ENCODE measurements around the gene MMP7.

Gene MMP7, protein sequence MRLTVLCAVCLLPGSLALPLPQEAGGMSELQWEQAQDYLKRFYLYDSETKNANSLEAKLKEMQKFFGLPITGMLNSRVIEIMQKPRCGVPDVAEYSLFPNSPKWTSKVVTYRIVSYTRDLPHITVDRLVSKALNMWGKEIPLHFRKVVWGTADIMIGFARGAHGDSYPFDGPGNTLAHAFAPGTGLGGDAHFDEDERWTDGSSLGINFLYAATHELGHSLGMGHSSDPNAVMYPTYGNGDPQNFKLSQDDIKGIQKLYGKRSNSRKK

DNA sequence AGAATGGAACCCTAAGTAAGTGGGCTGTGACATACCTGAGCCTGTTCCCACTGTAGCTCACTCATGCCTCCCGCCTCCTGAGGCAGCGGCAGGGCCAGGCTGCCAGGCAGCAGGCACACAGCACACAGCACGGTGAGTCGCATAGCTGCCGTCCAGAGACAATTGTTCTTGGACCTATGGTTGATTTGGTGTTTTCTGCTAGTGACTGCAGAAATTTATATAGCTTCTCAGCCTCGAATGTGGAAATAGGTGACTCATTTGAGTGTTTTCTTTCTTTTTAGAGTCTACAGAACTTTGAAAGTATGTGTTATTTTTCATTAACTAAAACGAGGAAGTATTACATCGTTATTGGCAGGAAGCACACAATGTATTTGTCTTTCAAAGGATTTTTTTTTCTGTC lies at the start of gene MMP7:
TSS of gene MMP7 (minus strand) at position 190 of the 400 bp plus-strand sequence. CDS start at position 143, 47 bp downstream.
- DNase-seq = no peak

GRCh38 chr11:102577723-102578122 lies 47.2 kb upstream of the MMP7 start:
- no peak for DNase-seq

- peak; percentile 14 for DNase-seq
Observed at GRCh38 chr11:102577182-102577581, 46.6 kb upstream of the MMP7 start.

DNA sequence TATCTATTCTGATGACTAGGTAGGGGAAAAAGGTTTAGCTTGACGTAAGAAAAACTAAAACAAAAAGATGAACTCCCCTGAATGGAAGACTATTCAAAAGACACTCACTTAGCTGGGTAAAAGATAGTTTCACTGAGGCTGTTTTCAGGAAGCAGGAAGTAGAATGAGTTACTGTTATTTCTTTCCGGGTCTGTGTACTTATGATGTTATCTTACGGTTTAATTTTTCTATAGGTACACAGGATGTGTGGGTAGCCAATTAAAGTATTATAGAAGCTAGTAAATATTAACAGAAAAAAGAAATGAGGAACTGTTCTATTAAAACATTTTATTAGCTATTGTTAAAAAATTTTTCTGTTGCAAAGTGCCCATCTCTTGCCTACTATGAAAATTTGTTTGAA lies 45.8 kb upstream of the MMP7 start:
- DNase-seq = peak; percentile 14

DNA sequence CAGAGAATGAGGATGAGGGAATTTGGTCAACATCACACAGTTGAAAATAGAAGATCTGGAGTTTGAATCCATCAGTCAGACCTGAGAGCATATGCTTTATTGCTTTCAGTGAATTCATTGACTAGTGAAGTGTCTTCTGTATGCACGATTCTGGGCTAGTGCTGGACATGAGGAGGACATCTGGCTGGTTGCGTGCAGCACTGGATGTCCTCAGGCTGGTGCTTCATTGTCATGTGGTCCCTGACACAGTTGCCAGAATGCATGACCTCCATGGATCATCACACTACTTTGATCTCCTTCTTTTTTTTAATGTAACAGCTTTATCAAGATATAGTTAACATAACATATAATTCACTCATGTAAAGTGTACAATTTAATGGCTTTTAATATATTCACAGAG lies 44.5 kb upstream of the MMP7 start:
- DNase-seq = no peak

DNA sequence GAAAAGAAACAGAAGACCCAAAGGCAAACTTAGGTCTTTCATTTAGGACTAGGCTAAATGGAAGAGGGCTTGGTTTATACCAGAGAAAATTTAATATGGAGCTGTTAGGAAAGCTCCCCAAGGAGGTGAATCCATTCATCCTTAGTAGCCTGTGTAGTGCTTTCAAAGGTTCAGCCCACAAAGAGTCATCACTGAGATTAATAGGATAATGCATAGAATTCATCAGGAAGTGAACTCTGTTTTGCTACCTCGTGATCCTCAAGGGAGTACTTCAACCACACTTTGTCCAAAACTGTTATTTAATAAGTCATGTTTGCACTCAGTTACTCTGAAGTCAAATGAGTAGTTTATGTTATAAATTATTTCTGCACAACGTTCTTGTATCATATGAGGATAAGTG lies 43.3 kb upstream of the MMP7 start:
- no peak for DNase-seq

- no peak for DNase-seq
Observed at GRCh38 chr11:102572554-102573220, 42.1 kb upstream of the MMP7 start.

GRCh38 chr11:102568851-102569250 lies 38.3 kb upstream of the MMP7 start:
- DNase-seq = no peak

DNA sequence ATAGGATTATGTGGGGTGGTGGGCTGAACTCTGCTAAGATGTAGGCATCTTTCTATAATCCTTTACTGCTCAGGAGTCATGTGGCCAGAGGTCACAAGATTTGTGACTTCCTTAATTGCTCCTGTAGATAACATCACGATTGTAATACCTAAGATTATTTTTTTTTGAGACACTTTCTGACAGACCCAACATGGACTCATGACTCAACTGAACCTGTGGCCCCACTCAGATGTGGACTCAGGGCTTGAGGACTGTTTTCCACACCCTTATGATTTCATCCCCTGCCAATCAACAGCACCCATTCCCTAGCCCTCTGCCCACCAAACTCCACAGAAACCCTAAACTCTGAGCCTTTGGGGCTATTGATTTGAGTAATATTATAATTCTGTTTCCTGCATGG lies 35.6 kb upstream of the MMP7 start:
- DNase-seq = no peak

GRCh38 chr11:102564110-102564509 lies 33.6 kb upstream of the MMP7 start:
- no peak for DNase-seq

DNA sequence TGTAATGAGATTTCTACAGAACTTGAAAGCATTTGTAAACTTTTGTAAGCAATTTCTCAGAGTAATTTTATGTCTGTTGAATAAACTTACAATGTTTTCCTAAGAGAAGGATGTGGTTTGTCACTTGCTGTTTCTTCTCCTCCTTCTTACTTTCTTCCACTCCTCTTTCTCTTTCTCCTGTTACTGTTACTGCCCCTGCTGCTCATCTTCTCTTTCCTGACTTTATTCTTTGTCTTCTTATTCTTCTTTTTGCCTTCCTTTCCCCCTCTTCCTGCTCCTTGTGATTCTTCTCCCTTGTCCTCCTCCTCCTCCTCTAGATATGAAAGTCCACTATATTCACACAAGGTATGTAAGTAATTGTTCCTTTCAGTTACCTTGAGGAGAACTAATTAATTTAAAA lies 31.1 kb upstream of the MMP7 start:
- no peak for DNase-seq

DNA sequence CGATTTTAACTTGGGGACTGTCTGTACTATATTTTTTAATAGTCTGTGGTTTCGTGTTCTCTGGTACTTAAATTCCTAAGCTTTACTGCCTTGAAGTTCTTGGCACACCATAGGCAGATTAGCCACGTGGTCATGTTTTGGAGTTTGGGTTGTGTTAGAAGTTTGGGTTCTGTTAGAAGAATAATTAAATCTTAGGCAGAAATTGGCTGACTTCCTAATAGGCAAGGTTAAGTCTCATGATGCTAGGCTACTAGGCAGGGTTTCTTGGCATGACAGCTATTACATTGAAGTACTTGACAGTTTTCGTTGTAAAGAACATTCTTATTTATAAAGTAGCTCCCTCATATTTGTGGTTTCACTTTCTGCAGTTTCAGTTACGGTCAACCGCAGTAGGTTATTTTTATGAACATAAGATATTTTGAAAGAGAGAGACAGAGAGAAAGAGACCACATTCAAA lies 30.0 kb upstream of the MMP7 start:
- peak; percentile 41 for DNase-seq

GRCh38 chr11:102559839-102560238 lies 29.3 kb upstream of the MMP7 start:
- DNase-seq = peak; percentile 43

- DNase-seq = no peak
Observed at GRCh38 chr11:102555091-102555490, 24.5 kb upstream of the MMP7 start.

DNA sequence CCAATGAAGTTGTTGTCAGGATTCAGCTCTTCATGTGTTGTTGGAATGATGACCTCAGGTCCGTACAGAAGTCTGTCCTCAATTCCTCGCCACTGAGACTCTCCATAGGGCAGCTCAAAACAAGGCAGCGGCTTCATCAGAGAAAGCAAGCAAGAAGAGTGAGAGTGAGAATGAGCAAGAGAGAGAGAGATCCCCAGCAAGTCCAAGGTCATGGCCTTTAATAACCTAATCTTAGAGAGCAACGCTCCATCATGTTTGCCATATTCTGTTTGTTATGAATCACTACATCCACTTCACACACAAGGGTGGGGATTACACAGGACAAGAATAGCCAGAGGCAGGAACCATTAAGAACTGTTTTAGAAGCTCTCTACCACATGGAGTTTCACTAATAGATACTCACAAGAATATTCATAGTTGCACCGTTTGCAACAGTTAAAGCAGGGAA lies 23.3 kb upstream of the MMP7 start:
- no peak for DNase-seq

DNA sequence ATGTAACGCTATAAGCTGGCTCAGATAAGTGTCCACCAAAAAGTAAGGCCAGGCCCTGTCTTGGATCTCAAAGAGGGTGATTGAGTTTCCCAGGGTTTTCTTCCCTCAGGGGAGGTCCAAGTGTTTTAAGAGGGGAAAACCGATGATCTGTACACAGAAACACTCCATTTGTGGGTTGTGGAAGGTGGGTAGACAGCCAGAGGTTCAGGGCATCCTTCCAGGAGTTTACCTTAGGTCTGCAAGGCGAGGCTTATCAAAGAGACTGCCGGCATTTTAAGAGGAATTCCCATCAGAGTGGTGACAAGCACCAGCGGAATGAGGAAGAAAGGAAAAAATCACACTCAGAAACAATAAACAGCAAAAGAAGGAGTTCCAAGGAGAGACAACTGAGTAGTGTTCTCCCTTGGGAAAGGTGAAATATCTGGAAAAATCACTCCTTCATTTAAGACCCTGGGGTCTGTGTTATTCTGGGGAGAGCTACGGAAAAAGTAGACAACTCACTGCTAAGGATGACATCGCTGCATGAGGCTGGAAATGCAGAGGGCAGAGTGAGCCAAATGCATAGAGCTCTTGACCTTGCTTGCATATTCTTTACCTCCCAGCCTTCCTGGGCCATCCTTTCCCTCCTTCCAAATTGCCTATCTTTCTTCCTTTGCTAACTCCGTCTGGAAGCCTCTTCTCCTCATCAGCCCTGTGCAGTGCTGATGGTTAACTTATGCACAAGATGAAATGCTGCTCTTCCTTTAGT lies 22.1 kb upstream of the MMP7 start:
- no peak for DNase-seq

DNA sequence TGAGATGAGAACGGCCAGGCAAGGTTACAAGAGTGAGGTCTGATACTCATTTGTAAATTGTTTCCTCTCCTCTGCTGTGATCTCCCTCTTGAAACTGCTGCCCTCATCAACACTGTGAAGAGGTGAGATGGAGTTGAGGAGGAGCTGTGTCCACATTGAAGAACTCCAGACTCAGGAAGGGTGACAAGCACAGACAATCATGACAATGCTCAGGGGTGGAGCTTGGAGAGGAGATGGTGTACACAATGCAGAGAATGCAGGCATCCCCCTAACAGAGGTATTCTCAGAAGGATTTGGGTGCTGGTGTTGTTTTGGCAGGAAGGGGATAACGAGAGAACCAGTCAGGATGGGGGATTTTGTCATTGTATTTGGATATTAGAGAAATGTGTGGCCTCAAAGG lies 21.5 kb upstream of the MMP7 start:
- DNase-seq = no peak

GRCh38 chr11:102551169-102551781 lies 20.7 kb upstream of the MMP7 start:
- DNase-seq = no peak

DNA sequence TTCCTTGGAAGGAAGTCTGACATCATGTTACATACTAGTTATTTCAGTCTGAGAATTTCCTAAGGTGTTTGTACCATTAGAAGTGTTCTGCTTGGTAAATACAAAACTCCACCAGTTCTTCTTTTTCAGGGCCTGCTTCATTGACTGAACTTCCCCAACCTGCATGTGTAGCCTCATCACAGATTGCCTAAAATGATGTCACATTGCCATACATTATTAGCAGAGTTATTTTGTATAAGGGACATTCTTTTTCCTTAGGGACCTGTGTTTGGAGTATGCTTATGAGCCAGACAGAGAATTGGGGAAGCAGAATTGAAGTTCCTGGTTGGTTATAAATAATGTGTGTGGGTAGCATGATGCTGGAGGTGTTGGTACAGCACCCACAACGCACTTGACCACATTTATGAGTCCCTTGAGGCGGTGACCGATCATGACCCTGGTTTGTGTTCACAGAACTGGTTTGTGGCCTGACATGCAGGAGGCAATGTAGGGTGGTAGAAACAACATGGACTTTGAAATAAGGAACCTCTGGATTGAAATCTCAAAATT lies 16.4 kb upstream of the MMP7 start:
- peak; percentile 31 for DNase-seq

- DNase-seq = no peak
Observed at GRCh38 chr11:102546427-102546826, 15.9 kb upstream of the MMP7 start.

- no peak for DNase-seq
Observed at GRCh38 chr11:102545701-102546100, 15.2 kb upstream of the MMP7 start.

DNA sequence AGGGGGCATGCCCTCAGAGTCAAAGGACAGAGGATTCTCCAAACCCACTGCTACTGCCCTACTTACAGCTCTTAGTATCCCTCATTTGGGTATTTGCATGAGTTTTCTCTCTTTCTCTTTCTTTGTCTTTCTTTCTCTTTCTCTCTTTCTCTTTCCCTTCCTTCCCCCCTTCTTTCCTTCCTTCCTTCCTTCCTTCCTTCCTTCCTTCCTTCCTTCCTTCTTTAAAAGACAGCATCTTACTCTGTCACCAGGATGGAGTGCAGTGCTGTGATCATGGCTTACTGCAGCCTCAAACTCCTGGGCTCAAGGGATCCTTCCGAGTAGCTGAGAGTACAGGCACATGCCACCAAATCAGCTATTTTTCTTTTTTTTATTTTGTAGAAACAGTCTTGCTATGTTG lies 14.0 kb upstream of the MMP7 start:
- no peak for DNase-seq

DNA sequence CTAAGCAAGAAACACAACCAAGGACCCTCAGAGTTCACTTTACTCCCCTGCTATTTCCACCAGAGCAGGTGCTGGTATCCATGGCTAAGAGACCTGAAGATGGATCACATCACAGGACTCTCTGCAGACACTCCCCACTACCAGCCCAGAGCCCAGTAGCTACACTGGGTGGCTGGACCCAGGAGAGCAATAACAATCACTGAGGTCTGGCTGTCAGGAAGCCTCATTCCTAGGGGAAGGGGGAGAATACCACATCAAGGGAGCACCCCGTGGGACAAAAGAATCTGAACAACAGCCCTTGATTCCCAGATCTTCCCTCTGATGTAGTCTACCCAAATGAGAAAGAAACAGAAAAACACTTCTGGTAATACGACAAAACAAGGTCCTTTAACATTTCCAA lies 9.0 kb upstream of the MMP7 start:
- DNase-seq = no peak
